Natural killer cell (primary cell): ENCODE measurements around the gene SP7. TPM values are rescaled to one million over a fixed set of nuclear protein-coding genes. Genes with fewer than 3 reads are reported as not detected.
A peak's percentile ranks its signal among the peaks of the same experiment; 100 is the strongest.

Experiments used
- ATAC-seq, 3 donors: fragments of 150-1000 bp in 2 of 3; fragments of 200-7000 bp in 1 of 3; cut with Tn5 transposase; 1 replicate in 1 of 3; 2 replicates in 2 of 3; pipeline ENCODE4 v1.10.0; 2021; ENCODE audit warnings: mild to moderate bottlenecking in 2 of 3, moderate library complexity in 2 of 3
- DNase-seq, 2 donors: peaks; one replicate each; pipeline versions ENCODE4 v3.0.0 to v3.0.0-alpha.2; 2013 to 2021; ENCODE audit warnings: mixed read lengths in 1 of 2
- H3K27ac ChIP-seq: one replicate; pipeline ENCODE4 v1.5.1; 2013; ENCODE audit warnings: mild to moderate bottlenecking, low read length
- H3K27me3 ChIP-seq: one replicate; pipeline ENCODE4 v1.6.1; 2013; ENCODE audit warnings: low read length; ENCODE audit not compliant: control insufficient read depth, insufficient read depth
- H3K36me3 ChIP-seq: one replicate; pipeline ENCODE4 v1.6.1; 2013; ENCODE audit warnings: low read length; ENCODE audit not compliant: control insufficient read depth, insufficient read depth
- H3K4me1 ChIP-seq: one replicate; pipeline ENCODE4 v1.6.1; 2013; ENCODE audit warnings: low read length; ENCODE audit not compliant: control insufficient read depth, insufficient read depth
- H3K4me3 ChIP-seq: one replicate; pipeline ENCODE4 v1.5.1; 2013; ENCODE audit warnings: low read length
- H3K9me3 ChIP-seq: one replicate; pipeline ENCODE4 v1.6.1; 2013; ENCODE audit warnings: low read length; ENCODE audit not compliant: control insufficient read depth, insufficient read depth
- H3K27ac Mint-ChIP-seq, 2 donors: one replicate each; pipeline ENCODE4 v1.8.0; 2022; ENCODE audit warnings: mild to moderate bottlenecking in 2 of 2, mixed read lengths in 2 of 2, moderate library complexity in 1 of 2
- H3K27me3 Mint-ChIP-seq, 2 donors: one replicate each; pipeline ENCODE4 v1.8.0; 2022; ENCODE audit warnings: low read depth in 2 of 2, mixed read lengths in 2 of 2
- H3K36me3 Mint-ChIP-seq: one replicate; pipeline ENCODE4 v1.8.0; 2022; ENCODE audit warnings: mixed read lengths
- H3K4me1 Mint-ChIP-seq, 2 donors: one replicate each; pipeline ENCODE4 v1.8.0; 2022; ENCODE audit warnings: mixed read lengths in 2 of 2
- H3K4me3 Mint-ChIP-seq: one replicate; pipeline ENCODE4 v1.8.0; 2022; ENCODE audit warnings: mild to moderate bottlenecking, moderate library complexity, mixed read lengths
- H3K9me3 Mint-ChIP-seq, 2 donors: one replicate each; pipeline ENCODE4 v1.8.0; 2022; ENCODE audit warnings: mixed read lengths in 2 of 2
- WGBS: methylation state at CpG from one replicate; pipeline ENCODE4 v1.1.7; 2013; ENCODE audit warnings: missing lambda C conversion rate; ENCODE audit not compliant: insufficient coverage; 5-methylcytosine and 5-hydroxymethylcytosine counted together
- intact Hi-C: fragments of 100-400 bp; cut with micrococcal nuclease; formaldehyde crosslinking; loops from one replicate; pipeline ENCODE4 v1.14.2; 2022
- total RNA-seq, 4 donors: library from RNA; stranded (reverse); fragments of 120-200 nt in 1 of 4; gene quantifications; one replicate each; pipeline versions ENCODE4 v1.2.3 to v1.2.4, GENCODE V29; 2013 to 2022
- TF ChIP-seq, protein P1 (sequence below): fragments of 200-600 bp; IDR thresholded peaks from one replicate; pipeline ENCODE4 v1.8.0; 2022; ENCODE audit warnings: antibody characterized with exemption

SP7 gene
- total RNA-seq, 3 donors from 2014 or later (not counting 1 experiment from before 2014, with no cell fraction given) = 0.07 TPM; not detected in 2

DNA sequence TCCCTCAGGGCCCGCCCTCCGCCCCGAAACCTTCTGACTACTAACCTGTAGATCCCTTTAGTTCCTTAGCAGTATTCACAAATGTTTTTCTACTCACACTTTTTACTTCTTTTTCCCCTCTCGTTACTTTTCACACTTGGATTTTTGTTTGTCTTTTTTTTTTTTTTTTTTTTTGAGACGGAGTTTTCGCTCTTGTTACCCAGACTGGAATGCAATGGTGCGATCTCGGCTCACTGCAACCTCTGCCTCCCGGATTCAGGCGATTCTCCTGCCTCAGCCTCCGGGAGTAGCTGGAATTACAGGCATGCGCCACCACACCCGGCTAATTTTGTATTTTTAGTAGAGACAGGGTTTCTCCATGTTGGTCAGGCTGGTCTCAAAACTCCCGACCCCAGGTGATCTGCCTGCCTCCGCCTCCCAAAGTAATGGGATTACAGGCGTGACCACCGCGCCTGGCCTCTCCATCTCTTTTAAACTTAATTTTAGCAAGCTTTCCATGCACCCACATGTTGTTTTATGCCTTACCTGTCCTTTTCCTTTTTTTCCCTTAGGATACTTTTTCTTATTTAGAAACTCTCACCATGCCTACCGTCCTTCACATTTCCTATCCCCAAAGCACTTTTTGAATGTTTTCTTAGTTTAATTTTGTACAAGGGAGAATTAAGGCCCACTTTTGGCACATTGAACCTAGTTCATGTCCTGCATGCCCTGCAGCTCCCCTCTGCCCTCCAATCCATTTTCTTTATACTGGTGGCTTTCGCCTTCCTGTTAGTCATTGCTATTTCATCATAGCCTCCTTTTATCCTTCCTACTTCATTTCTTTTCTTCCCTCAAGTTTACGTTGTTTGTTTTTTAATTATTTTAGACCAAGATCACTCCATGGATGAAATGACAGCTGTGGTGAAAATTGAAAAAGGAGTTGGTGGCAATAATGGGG is 44.9 kb upstream of the SP7 start:
- H3K4me3 ChIP-seq = peak overlapping the region; percentile 32
- no peaks in the 10 kb centered on the region for H3K27me3 Mint-ChIP-seq
- H3K4me1 ChIP-seq = peaks cover 44% of the 10 kb centered on the region

DNA sequence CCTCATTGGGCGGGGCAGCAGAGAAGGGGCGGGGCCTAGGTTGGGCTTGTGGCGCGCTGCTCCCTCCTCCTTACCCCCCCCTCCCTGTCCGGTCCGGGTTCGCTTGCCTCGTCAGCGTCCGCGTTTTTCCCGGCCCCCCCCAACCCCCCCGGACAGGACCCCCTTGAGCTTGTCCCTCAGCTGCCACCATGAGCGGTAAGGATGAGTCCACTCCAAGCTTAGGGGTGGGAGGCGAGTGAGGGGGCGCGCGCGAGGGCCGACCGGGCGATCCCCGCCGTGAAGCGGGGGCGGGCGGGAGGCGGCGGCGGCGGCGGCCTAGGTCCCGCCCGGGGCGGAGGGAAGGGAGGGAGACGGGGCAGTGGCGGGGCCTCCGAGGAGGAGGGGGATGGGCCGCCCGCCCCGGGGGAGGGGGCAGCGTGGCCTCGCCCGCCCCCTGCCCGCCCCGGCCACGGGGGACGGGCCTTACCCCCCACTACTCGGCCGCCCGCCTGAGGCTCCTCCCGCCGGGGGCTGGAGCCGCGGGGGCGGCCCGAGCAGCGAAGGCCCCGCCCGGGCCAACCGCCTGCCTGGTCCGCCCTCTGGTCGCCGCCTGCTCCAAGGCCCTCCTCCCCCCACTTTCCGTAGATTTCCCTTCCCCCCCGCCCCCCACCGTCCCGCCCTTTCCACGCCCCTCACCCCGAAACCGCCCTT is 44.1 kb upstream of the SP7 start, which contains the start of gene SP1:
Gene SP1, plus strand, starts transcription at position 73 of the 690 bp plus-strand sequence. Its CDS starts 116 bp downstream, at position 189.
- Mint-ChIP-seq H3K36me3 (no peaks in the 10 kb centered on the region), H3K9me3 (no peaks in the 10 kb centered on the region), H3K27ac (peak within 1 kb of the TSS in 1 of 2 donors; percentile 81), H3K4me1 (peaks cover 27 to 37% of the 10 kb centered on the region in 2 donors), H3K27me3 (no peaks in the 10 kb centered on the region), H3K4me3 (peak within 1 kb of the TSS; percentile 88)
- intact Hi-C loops = loop anchor here (5.0 kb wide), 1 partner anchor 42 kb away; the partner anchor contains the start of gene AMHR2
- Histone ChIP-seq H3K4me1 (peaks cover 44% of the 10 kb centered on the region), H3K27me3 (no peaks in the 10 kb centered on the region), H3K9me3 (no peaks in the 10 kb centered on the region), H3K4me3 (peak within 1 kb of the TSS; percentile 53), H3K36me3 (peaks cover 24% of the 10 kb centered on the region), H3K27ac (peak within 1 kb of the TSS; percentile 74)
- WGBS = 0% methylated on average over 66 of the region's 71 CpGs
- TF ChIP-seq, protein P1, sequence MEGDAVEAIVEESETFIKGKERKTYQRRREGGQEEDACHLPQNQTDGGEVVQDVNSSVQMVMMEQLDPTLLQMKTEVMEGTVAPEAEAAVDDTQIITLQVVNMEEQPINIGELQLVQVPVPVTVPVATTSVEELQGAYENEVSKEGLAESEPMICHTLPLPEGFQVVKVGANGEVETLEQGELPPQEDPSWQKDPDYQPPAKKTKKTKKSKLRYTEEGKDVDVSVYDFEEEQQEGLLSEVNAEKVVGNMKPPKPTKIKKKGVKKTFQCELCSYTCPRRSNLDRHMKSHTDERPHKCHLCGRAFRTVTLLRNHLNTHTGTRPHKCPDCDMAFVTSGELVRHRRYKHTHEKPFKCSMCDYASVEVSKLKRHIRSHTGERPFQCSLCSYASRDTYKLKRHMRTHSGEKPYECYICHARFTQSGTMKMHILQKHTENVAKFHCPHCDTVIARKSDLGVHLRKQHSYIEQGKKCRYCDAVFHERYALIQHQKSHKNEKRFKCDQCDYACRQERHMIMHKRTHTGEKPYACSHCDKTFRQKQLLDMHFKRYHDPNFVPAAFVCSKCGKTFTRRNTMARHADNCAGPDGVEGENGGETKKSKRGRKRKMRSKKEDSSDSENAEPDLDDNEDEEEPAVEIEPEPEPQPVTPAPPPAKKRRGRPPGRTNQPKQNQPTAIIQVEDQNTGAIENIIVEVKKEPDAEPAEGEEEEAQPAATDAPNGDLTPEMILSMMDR = no peak
- DNase-seq (peak; percentile 93 to 98), ATAC-seq (peak; percentile 39 to 69 (median 56))

More for the DNA sequence above, 44.9 kb upstream of the SP7 start:
- peak overlapping the region; percentile 88 for H3K4me3 Mint-ChIP-seq
- peak overlapping the region in 1 of 2 donors; percentile 81 for H3K27ac Mint-ChIP-seq
- DNase-seq (peak in 1 of 2 donors; percentile 20), ATAC-seq (no peak)
- H3K36me3 Mint-ChIP-seq = no peaks in the 10 kb centered on the region
- H3K27me3 ChIP-seq = no peaks in the 10 kb centered on the region
- no peaks in the 10 kb centered on the region for H3K9me3 ChIP-seq
- intact Hi-C loops = loop anchor here (5.0 kb wide), 1 partner anchor 41 kb away; the partner anchor contains the start of gene AMHR2
- H3K9me3 Mint-ChIP-seq = no peaks in the 10 kb centered on the region
- TF ChIP-seq, protein P1 = no peak
- peak overlapping the region; percentile 45 for H3K27ac ChIP-seq
- peaks cover 31 to 40% of the 10 kb centered on the region in 2 donors for H3K4me1 Mint-ChIP-seq
- H3K36me3 ChIP-seq = peaks cover 27% of the 10 kb centered on the region
- 22% methylated on average over 19 of the region's 21 CpGs for whole genome bisulfite sequencing

DNA sequence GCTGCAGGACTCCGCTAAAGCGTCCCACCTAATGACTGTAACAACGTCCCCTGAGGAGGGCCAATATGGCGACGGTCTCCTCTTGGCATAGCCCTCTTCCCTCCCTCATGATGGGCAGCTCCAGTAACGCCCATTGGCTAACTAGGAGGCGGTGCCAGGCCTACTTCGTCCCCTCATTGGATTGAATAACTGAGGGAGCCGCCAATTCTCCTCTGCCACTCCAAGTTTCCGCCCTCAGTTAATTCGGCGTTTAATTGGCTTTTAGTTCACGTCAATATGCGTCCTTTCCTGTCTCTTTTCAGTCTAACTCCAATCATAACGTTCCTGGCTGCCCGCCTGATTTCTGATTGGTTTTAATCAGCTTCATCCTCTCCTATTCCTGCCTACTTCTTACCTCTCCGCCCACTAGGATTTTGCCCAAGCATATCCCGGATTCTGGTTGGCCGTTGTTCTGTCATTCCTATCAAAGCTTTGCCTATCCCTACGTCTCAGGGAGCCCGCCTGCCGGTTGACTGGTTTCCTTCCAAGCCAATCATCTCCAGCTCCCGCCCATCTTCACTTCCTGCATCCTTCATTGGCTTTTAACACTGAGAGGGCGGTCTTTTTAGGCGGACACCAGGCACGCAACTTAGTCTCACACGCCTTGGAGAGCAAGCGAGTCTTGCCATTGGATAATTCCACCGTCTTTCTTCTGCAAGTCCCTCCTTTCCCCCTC is 43.4 kb upstream of the SP7 start:
- Mint-ChIP-seq H3K4me1 (peaks cover 27 to 35% of the 10 kb centered on the region in 2 donors), H3K27me3 (no peaks in the 10 kb centered on the region), H3K4me3 (no peak overlapping the region), H3K9me3 (no peaks in the 10 kb centered on the region), H3K27ac (no peak overlapping the region), H3K36me3 (no peaks in the 10 kb centered on the region)
- under 1% methylated on average over 29 of the region's 29 CpGs for WGBS
- Histone ChIP-seq H3K36me3 (peaks cover 23% of the 10 kb centered on the region), H3K4me1 (peaks cover 41% of the 10 kb centered on the region), H3K27ac (peak overlapping the region; percentile 74), H3K9me3 (no peaks in the 10 kb centered on the region), H3K27me3 (no peaks in the 10 kb centered on the region), H3K4me3 (peak overlapping the region; percentile 53)
- TF ChIP-seq, protein P1 = no peak
- DNase-seq (peak in 1 of 2 donors; percentile 100), ATAC-seq (peak; percentile 73 to 87 (median 76))
- intact Hi-C loops = loop anchor here (1.0 to 5.0 kb wide), 4 partner anchors 43 to 121 kb away; partner anchors contain the start of genes AMHR2, PRR13 and TARBP2
